HepG2 (cell line): ENCODE results near the gene CAPRIN2. TPM values are rescaled to one million over a fixed set of nuclear protein-coding genes. Genes with fewer than 3 reads are reported as not detected.

Experiments used
- ARHGAP35 ChIP-seq: sonication (generic); formaldehyde crosslinking; IDR thresholded peaks from 2 replicates; pipeline ENCODE4 v1.9.0; 2022; ENCODE audit warnings: mild to moderate bottlenecking, inconsistent platforms, moderate library complexity, missing genetic modification reagents, borderline replicate concordance
- ATF7 ChIP-seq, 2 experiments: fragments of 450-650 bp in 1 of 2; sonication (generic) in 1 of 2; formaldehyde crosslinking in 1 of 2; IDR thresholded peaks; 2 replicates each; pipeline versions ENCODE4 v1.4.0 to v1.6.1; 2016 to 2020; ENCODE audit warnings: antibody characterized with exemption in 1 of 2, mild to moderate bottlenecking in 1 of 2, missing genetic modification reagents in 1 of 2
- ATF7-NPFF ChIP-seq: sonication (generic); formaldehyde crosslinking; IDR thresholded peaks from 2 replicates; pipeline ENCODE4 v1.8.1; 2023; ENCODE audit warnings: mild to moderate bottlenecking, low read depth, missing genetic modification reagents, moderate library complexity
- CREM ChIP-seq, 2 experiments: sonication (generic) in 1 of 2; formaldehyde crosslinking in 1 of 2; IDR thresholded peaks; 2 replicates each; pipeline versions ENCODE4 v1.4.0 to v1.6.1; 2016 to 2020; ENCODE audit warnings: antibody characterized with exemption in 1 of 2, mild to moderate bottlenecking in 1 of 2, missing genetic modification reagents in 1 of 2
- EP300 ChIP-seq, 3 experiments: sonication (generic) in 1 of 3; formaldehyde crosslinking in 1 of 3; IDR thresholded peaks; 2 replicates each; pipeline versions ENCODE4 v1.5.1 to v1.6.1; 2011 to 2020; ENCODE audit warnings: low read depth in 2 of 3, low read length in 2 of 3, borderline replicate concordance in 1 of 3, improper control_type of control experiment in 1 of 3, mild to moderate bottlenecking in 1 of 3, missing genetic modification reagents in 1 of 3, moderate library complexity in 1 of 3
- KAT8 ChIP-seq: IDR thresholded peaks from 2 replicates; pipeline ENCODE4 v1.6.1; 2016; ENCODE audit warnings: missing genetic modification reagents, missing compliant biosample characterization
- KDM5B ChIP-seq: sonication (generic); formaldehyde crosslinking; IDR thresholded peaks from 2 replicates; pipeline ENCODE4 v1.4.0; 2020; ENCODE audit warnings: missing genetic modification reagents, mild to moderate bottlenecking, borderline replicate concordance
- KLF13 ChIP-seq: sonication (generic); formaldehyde crosslinking; IDR thresholded peaks from 2 replicates; pipeline ENCODE4 v1.4.0; 2020; ENCODE audit warnings: mild to moderate bottlenecking, missing genetic modification reagents
- MEIS2 ChIP-seq: sonication (generic); formaldehyde crosslinking; IDR thresholded peaks from 2 replicates; pipeline ENCODE4 v1.9.0; 2021; ENCODE audit warnings: mild to moderate bottlenecking, missing genetic modification reagents
- PAXIP1 ChIP-seq: sonication (generic); formaldehyde crosslinking; conservative IDR thresholded peaks from 2 replicates; pipeline ENCODE4 v1.4.0; 2020; ENCODE audit warnings: mild to moderate bottlenecking, missing genetic modification reagents, moderate library complexity
- PHF21A ChIP-seq: sonication (generic); formaldehyde crosslinking; IDR thresholded peaks from 2 replicates; pipeline ENCODE4 v1.5.0; 2020; ENCODE audit warnings: mild to moderate bottlenecking, missing genetic modification reagents
- THAP8 ChIP-seq: sonication (generic); formaldehyde crosslinking; IDR thresholded peaks from 2 replicates; pipeline ENCODE4 v1.5.1; 2020; ENCODE audit warnings: missing genetic modification reagents, mild to moderate bottlenecking, borderline replicate concordance
- ZBTB26 ChIP-seq: IDR thresholded peaks from 2 replicates; pipeline ENCODE4 v1.6.1; 2016; ENCODE audit warnings: missing compliant biosample characterization, missing genetic modification reagents, borderline replicate concordance
- ZFX ChIP-seq: sonication (generic); formaldehyde crosslinking; IDR thresholded peaks from 2 replicates; pipeline ENCODE4 v1.4.0; 2020; ENCODE audit warnings: mild to moderate bottlenecking, low read depth, missing genetic modification reagents, moderate library complexity
- ZNF569 ChIP-seq: sonication (generic); formaldehyde crosslinking; IDR thresholded peaks from 2 replicates; pipeline ENCODE4 v1.5.0; 2020; ENCODE audit warnings: mild to moderate bottlenecking, missing genetic modification reagents, moderate library complexity, borderline replicate concordance
- ZNF574 ChIP-seq: sonication (generic); formaldehyde crosslinking; IDR thresholded peaks from 2 replicates; pipeline ENCODE4 v1.4.0; 2020; ENCODE audit warnings: missing genetic modification reagents
- ZNF709 ChIP-seq: sonication (generic); formaldehyde crosslinking; IDR thresholded peaks from 2 replicates; pipeline ENCODE4 v1.5.0; 2020; ENCODE audit warnings: mild to moderate bottlenecking, missing genetic modification reagents
- ZNF768 ChIP-seq: sonication (generic); formaldehyde crosslinking; IDR thresholded peaks from 2 replicates; pipeline ENCODE4 v1.4.0; 2020; ENCODE audit warnings: missing genetic modification reagents
- polyA plus RNA-seq, 8 experiments: library from polyadenylated mRNA; depleted of rRNA in 3 of 8; stranded (reverse) in 7 of 8; unstranded in 1 of 8; fragments of >200 nt; fragmentation: Illumina TruSeq in 4 of 8; extraction: Trizol in 4 of 8; gene quantifications; 2 replicates each; pipeline versions ENCODE4 v1.2.1 to v1.2.3, GENCODE V29; 2011 to 2016; ENCODE audit warnings: low read depth in 4 of 8, missing spikeins in 1 of 8, mixed read lengths in 1 of 8; ENCODE audit not compliant: insufficient read depth in 1 of 8
- total RNA-seq, 5 experiments: library from RNA; depleted of rRNA; stranded (reverse); fragments of >200 nt; fragmentation: Illumina TruSeq; extraction: Trizol; gene quantifications; 2 replicates each; pipeline ENCODE4 v1.2.3, GENCODE V29; 2016; ENCODE audit warnings: low read depth in 1 of 5

Gene CAPRIN2
- total and polyA plus RNA-seq, 2 of the 13 experiments (the other 11 are each of a cell fraction or from before 2014, with no cell fraction given), result 21.7 to 30.6 TPM

GRCh38 chr12:30754750-30755394 is at the start of gene CAPRIN2 (continued):
- peak in 1 of 2 experiments; percentile 2; a peak in 1 of 4 replicates for TF ChIP-seq EP300 (IDR thresholded peaks at IDR 0.05; ENCODE audit: low read depth in 2 of 2, low read length in 2 of 2)
- no peak; the same call in 1 of the 2 replicates for TF ChIP-seq EP300 (CRISPR knock-in tag; IDR thresholded peaks at IDR 0.05; ENCODE audit: borderline replicate concordance)
- TF ChIP-seq THAP8, result peak; percentile 73; the same call in 1 of the 2 replicates
- no peak for TF ChIP-seq CREM (IDR thresholded peaks at IDR 0.05)
- TF ChIP-seq CREM (CRISPR knock-in tag; IDR thresholded peaks at IDR 0.05), result no peak
- peak; percentile 62 for TF ChIP-seq ZNF768 (CRISPR knock-in tag)
- TF ChIP-seq KLF13 (CRISPR knock-in tag), result no peak
- peak; percentile 51; the same call in 1 of the 2 replicates for TF ChIP-seq MEIS2 (CRISPR knock-in tag)
- no peak for TF ChIP-seq ATF7 (IDR thresholded peaks at IDR 0.05)
- TF ChIP-seq ATF7 (CRISPR knock-in tag; IDR thresholded peaks at IDR 0.05), result peak; percentile 37; the same call in 1 of the 2 replicates
- TF ChIP-seq ZFX (CRISPR knock-in tag), result peak; percentile 88
- TF ChIP-seq ZBTB26 (CRISPR knock-in tag), result no peak
- peak; percentile 90 for TF ChIP-seq PHF21A (CRISPR knock-in tag)
- no peak for TF ChIP-seq ZNF569 (CRISPR knock-in tag)
- peak; percentile 85; the same call in 1 of the 2 replicates for TF ChIP-seq KDM5B (CRISPR knock-in tag)
- TF ChIP-seq ATF7-NPFF (CRISPR knock-in tag), result peak; percentile 87
- TF ChIP-seq ZNF574, result peak; percentile 84
- peak; percentile 84 for TF ChIP-seq KAT8 (CRISPR knock-in tag)
- peak; percentile 35; the same call in 1 of the 2 replicates for TF ChIP-seq ZNF709 (CRISPR knock-in tag)
- no peak for TF ChIP-seq ARHGAP35 (CRISPR knock-in tag)
- peak; percentile 52 for TF ChIP-seq PAXIP1 (CRISPR knock-in tag)
